ENCODE data around the gene SPO11. TPM values are rescaled to one million over a fixed set of nuclear protein-coding genes. Genes with fewer than 3 reads are reported as not detected.
A peak's percentile ranks its signal among the peaks of the same experiment; 100 is the strongest.

The SPO11 gene
- total RNA-seq, 2 donors from 2014 or later, result not detected

- TF ChIP-seq CTCF (IDR thresholded peaks at IDR 0.05), result no peak
- Histone ChIP-seq H3K27ac (peak overlapping the region; percentile 26 to 38), H3K9me3 (no peaks in the 10 kb centered on the region), H3K36me3 (peaks cover 96% of the 10 kb centered on the region), H3K27me3 (no peaks in the 10 kb centered on the region), H3K4me1 (peaks cover 0 to 9% of the 10 kb centered on the region in 2 donors), H3K4me3 (no peak overlapping the region)
- no peak for DNase-seq (ENCODE audit: low spot score)
Observed at GRCh38 chr20:57374343-57374930, 44.8 kb downstream of the SPO11 start.

- Histone ChIP-seq H3K36me3 (peaks cover 89% of the 10 kb centered on the region), H3K27ac (peak overlapping the region; percentile 26 to 38), H3K9me3 (no peaks in the 10 kb centered on the region), H3K27me3 (no peaks in the 10 kb centered on the region), H3K4me3 (no peak overlapping the region), H3K4me1 (peaks cover 0 to 9% of the 10 kb centered on the region in 2 donors)
- no peak for DNase-seq (ENCODE audit: low spot score)
- no peak for TF ChIP-seq CTCF (IDR thresholded peaks at IDR 0.05)
Observed at GRCh38 chr20:57374931-57375651, 45.5 kb downstream of the SPO11 start.

- Histone ChIP-seq H3K9me3 (no peaks in the 10 kb centered on the region), H3K4me3 (no peak overlapping the region), H3K27ac (peak overlapping the region; percentile 26 to 38), H3K36me3 (peaks cover 83% of the 10 kb centered on the region), H3K4me1 (peaks cover 0 to 9% of the 10 kb centered on the region in 2 donors), H3K27me3 (no peaks in the 10 kb centered on the region)
- no peak for DNase-seq (ENCODE audit: low spot score)
- TF ChIP-seq CTCF (IDR thresholded peaks at IDR 0.05), result no peak
Observed at GRCh38 chr20:57375652-57376230, 46.1 kb downstream of the SPO11 start.

- no peak for TF ChIP-seq CTCF (IDR thresholded peaks at IDR 0.05)
- H3K9me3 ChIP-seq, result no peaks in the 10 kb centered on the region
- no peak overlapping the region for H3K27ac ChIP-seq
- peaks cover 68% of the 10 kb centered on the region for H3K36me3 ChIP-seq
- peaks cover 0 to 9% of the 10 kb centered on the region in 2 donors for H3K4me1 ChIP-seq
- H3K4me3 ChIP-seq, result no peak overlapping the region
- no peaks in the 10 kb centered on the region for H3K27me3 ChIP-seq
- no peak for DNase-seq (ENCODE audit: low spot score)
Observed at GRCh38 chr20:57377350-57377749, 47.7 kb downstream of the SPO11 start.

GRCh38 chr20:57378107-57378506 is 48.5 kb downstream of the SPO11 start:
- no peak for TF ChIP-seq CTCF (IDR thresholded peaks at IDR 0.05)
- no peak for DNase-seq (ENCODE audit: low spot score)
- Histone ChIP-seq H3K4me1 (peaks cover 0 to 9% of the 10 kb centered on the region in 2 donors), H3K27ac (no peak overlapping the region), H3K36me3 (peaks cover 60% of the 10 kb centered on the region), H3K27me3 (no peaks in the 10 kb centered on the region), H3K4me3 (no peak overlapping the region), H3K9me3 (no peaks in the 10 kb centered on the region)

Measured in right atrium auricular region (tissue), 2 donors.